Posterior cingulate gyrus (tissue), 11 donors: ENCODE measurements around the gene PPM1H.
"Not testable (repeated sequence)": the region's sequence is repeated elsewhere in the genome, so short reads cannot be mapped to it uniquely, and the experiment has no call there.

Experiments used
- DNase-seq, 10 donors: peaks; one replicate each; pipeline versions ENCODE4 v3.0.0 to v3.0.0-alpha.2; 2020 to 2021; ENCODE audit warnings: mixed read lengths in 3 of 10
- intact Hi-C: fragments of 100-400 bp; cut with DNase I; formaldehyde crosslinking; loops from one replicate; pipeline ENCODE4 v1.15.1; 2023

The PPM1H gene

GRCh38 chr12:62749586-62749985, 185.4 kb downstream of the PPM1H start:
- intact Hi-C loops, result no loop called here
- no peak for DNase-seq

DNA sequence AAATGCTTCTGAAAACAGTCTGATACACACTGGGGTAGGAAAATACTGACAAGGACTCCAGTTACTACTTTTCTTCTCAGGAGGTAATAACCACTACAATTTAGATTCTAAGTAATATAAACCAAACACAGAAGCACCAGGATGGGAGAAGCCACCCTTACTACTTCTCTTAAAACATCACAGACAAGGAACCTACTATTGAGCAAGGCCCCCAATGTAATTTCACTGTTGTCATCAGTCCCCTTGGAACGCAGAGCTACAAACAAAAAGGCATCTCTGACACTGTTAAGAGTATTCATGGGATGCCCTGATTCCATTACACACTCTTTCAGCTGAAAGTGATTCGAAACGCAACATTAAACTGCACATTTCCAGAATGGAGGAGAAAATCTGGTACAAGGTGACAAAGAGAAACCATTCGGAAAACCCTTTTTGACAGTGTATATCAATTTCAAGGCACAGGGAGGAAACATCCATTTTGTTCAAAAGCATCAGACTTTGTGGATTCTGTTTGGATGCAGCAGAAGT, 185.9 kb downstream of the PPM1H start:
- no peak for DNase-seq
- intact Hi-C loops, result no loop called here

DNA sequence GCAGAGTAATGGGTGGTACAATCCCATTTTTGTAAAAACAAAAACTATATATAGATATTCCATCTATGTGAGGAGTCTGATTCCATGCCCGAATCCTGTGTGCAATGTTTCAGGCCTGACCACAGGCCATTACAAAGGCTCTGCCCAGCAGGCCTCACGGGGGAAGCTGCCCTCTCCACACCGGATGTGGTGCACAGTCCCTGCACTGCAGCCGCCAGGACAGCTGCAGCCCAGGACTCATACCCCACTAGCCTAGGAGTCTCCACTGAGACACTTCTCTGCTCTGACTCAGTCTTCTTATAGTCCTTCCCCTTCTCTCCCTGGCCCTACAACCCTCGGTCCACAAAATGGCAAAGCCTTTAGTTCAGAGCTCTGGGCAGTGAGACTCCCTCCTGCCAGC, 190.4 kb downstream of the PPM1H start:
- peak in 1 of 10 donors; percentile 22 for DNase-seq
- intact Hi-C loops, result no loop called here

DNA sequence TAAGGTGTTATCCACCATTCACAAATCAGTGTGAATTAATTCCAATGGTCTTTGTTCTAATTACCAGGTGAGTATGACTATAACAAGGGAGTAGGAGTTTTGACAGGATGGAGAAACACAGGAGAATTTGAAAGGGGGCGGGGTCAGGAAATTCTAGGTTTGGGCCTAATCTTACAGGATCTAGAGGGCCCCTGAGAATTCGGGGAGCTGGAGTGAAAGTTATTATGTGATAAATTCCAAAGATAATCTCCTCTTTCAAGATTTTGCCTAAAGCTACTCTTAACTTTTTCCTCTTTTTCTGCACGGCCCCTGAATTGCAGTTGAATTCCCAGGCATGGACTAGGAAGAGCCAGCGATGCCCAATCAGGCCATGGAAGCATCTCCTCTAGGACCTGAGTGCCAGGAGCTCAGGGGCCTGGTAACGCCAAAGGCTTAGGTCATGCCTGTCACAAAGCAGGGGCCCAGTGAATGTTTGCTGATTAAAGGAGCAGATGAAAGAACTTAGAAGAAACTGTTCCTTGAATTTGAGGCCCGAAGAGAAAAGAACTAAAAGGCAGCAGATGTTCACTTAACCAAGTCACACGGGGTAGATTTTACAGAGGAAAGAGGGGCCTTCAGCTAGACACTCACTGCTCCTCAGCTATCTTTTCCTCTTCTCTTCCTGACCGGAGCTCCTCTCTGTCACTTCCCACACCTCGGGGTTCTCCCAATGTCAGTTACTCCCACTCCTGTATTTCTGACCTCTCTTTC, 195.5 kb downstream of the PPM1H start:
- intact Hi-C loops, result no loop called here
- DNase-seq, result no peak

DNA sequence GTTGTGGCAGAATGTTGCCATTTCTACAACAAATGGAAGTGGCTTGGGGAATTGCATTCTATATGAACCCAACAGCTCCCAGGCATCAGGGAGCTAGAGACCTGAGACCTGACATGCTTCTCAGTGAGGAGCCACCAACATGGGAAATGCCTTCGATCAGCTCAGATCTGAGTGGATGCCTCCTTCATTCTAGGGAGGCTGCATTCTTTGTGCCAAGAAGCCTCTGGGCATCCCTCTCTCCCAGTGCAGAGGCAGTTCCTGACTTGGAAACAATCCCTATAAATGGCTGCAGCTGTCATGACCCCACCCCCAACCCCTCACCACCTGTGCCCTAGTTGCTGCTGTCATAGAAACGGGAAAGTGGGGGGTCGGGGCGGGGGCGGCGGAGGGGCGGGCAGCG, 196.3 kb downstream of the PPM1H start:
- DNase-seq, result no peak
- intact Hi-C loops, result no loop called here

DNA sequence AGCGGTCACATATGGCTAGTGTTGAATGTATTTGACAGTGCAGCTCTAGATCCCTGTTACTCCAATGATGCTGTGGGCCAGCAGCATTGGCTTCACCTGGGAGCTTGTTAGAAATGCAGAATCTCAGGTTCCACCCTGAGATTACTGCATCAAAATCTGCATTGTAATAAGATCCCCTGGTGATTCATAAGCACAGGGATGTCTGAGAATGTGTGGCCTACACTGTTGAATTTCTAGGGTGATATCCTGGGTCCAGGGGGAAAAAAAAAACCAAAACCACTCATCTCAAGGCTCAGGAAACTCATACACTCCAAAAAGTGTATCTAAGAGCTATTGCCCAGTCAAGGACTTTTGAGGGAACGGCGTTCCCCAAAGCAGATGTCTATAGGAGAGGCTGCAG, 196.8 kb downstream of the PPM1H start:
- intact Hi-C loops, result no loop called here

DNA sequence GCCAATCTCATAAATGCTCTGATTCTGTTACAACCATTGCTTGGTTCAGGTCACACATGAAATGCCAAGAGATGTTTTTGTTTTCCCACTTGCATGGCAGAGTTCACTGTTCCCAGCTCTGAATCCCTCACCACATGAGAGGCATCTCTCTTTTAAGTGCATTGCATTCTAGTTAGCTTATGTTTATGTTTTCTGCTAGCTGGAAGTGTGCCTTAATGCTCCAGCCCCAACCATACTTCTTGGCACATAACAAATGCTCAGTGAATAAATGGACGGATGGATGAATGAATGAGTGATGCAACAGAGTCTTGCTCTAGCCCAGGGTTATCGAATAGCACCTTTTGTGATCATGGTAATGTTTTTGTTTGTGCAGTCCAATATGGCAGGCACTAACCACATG, 197.3 kb downstream of the PPM1H start:
- DNase-seq, result no peak
- intact Hi-C loops, result no loop called here

More for the DNA sequence above, 196.8 kb downstream of the PPM1H start:
- DNase-seq, result no peak

GRCh38 chr12:62737188-62737587, 197.8 kb downstream of the PPM1H start:
- intact Hi-C loops, result no loop called here
- peak in 2 of 10 donors; percentile 22 to 80 for DNase-seq

DNA sequence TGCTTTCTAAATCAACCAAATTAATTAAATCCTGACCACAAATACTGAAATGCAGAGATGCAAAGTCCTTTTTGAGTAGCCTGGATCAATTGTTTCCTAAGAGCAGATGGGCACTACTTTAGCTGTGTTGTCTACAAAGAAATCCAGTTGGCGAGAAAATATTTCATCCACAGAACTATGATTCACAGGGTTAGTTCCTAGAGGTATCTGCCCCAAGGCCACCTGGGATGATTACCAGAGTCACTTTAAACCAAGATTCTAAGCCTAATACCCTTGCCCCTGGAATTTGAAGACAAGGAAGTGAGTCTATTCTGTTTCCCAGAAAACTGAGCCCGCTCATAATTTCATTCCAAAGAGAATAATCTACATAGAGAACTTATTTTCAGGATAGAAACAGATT, 198.4 kb downstream of the PPM1H start:
- intact Hi-C loops, result no loop called here
- DNase-seq, result no peak

DNA sequence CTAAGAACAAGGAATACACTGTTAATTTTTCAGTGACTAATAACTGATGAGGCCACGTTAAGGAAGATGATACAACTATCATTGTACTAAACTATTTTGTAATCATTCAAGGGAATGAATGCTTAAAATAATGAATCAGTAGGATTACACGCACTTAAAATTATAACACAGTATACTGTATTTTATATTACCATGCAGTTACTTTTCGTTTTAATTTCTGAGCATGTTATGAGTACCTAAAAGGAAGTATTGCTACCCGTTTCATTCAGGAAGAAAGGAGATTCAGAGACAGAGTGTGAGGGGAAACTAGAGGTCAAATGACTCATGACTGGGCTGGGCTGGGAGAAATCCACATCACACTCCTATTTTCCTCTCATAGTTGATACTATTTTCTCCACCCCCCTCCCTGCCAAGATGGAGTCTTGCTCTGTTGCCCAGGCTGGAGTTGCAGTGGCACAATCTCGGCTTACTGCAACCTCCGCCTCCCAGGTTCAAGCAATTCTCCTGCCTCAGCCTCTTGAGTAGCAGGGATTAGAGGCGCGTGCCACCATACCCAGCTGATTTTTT, 202.0 kb downstream of the PPM1H start:
- intact Hi-C loops, result no loop called here
- DNase-seq, result no peak

GRCh38 chr12:62731055-62731820, 203.7 kb downstream of the PPM1H start:
- intact Hi-C loops, result no loop called here
- DNase-seq, result peak in 1 of 10 donors; percentile 74

DNA sequence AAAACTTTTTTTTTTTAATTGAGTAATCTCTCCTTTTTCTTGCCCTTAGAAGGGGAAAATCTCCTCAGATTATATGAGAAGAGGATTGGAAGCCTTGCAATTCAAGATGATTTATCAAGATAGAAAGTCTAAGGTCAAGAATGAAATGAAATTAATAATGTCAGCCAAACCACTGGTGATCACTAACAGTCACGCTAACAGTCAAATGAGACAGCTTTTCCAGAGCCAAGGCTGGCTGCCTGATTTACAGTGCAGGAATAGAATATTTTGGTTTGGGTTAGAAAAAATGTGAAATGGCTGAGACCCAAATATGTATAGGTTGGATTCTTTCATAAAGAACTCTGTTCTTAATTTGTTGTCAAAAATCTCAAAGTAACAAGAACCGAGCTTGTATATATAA, 204.3 kb downstream of the PPM1H start:
- no peak for DNase-seq
- intact Hi-C loops, result no loop called here

DNA sequence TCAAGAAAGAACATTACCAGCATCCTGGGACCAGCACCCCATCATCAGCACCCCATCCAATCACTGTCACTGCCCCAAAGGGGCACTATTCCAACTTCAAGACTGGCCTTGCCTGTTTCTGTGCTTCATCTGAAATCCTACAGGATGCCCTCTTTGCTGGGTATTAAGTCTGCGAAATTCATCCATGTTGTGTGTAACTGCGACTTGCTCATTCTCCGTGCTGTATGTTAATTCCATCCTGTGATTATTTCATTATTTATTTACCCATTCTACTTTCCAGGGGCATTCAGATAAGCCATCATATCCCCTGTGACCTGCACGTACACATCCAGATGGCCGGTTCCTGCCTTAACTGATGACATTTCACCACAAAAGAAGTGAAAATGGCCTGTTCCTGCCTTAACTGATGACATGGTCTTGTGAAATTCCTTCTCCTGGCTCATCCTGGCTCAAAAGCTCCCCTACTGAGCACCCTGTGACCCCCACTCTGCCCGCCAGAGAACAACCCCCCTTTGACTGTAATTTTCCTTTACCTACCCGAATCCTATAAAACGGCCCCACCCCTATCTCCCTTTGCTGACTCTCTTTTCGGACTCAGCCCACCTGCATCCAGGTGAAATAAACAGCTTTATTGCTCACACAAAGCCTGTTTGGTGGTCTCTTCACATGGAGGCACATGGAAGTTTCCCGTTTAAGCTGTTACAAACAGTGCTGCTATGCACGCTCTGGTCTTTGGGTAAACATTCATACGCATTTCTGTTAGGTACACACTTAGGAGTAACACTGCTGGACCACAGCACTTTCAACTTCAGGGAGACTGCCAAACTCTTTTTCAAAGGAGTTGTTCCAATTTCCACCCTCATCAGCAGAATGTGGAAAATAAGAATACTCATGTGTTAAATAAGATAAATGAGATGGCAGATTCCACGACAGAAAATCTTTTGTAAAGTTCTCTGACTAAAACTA, 205.1 kb downstream of the PPM1H start:
- intact Hi-C loops, DNase-seq: not testable (repeated sequence)

DNA sequence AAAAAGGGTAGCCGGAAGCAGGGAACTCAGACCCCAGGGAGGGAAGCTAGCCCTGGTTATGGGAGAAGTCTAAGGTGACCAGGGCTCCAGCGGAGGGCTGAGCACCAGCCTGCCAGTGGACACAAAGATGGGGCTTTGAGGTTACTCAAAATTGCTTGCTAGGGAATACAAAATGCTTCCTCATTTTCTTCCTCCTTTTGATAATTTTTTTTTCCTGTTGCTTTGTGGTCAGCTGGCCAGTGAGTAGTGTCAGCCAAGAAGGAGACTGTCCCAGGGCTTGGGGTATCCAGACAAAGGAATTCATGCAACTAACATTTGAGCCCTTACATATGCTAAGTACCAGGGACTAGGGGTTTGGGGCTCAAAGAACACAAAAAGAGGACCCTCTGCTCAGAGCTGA, 206.2 kb downstream of the PPM1H start:
- no peak for DNase-seq
- intact Hi-C loops, result no loop called here

DNA sequence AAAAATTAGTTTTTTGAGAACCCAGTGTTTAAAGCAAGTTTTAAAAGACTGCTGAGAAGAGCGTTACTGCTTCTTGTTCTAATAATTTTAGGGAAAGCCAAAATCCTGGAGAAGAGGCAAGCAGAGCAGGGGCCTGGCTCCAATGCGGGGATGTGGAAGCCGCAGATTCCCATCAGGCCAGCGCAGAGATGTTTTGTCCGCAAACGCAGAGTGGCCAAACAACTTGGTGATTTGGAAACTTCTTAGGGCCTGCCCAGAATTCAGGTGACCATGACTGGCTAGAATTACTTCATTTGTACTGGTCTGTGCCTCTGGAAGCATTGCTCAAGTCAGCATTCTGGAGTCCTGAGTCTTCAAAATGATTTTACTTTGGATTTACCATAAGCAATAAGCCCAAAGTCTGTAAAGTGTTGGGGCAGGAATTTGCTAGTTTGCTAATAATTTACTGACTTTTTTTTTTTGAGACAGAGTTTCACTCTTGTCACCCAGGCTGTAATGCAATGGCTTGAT, 208.4 kb downstream of the PPM1H start:
- no peak for DNase-seq
- intact Hi-C loops, result no loop called here

DNA sequence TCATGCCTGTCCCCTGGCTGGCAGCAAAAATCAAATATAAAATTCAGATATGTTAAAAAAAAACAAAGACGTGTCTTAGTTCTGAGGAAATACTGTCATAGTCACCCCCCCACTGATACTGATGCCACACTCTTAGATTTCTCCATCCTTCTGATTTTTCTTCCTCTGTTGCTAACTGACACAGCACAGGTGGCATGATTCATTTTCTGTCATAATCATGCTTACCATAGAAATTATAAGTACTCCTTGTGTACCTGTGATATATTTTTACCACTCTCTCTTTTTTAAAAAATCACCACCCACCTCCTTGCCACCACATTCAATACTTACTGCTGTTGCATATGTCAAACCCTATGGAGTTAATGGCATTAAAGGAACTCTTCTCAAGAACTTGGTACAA, 209.2 kb downstream of the PPM1H start:
- DNase-seq, result no peak
- intact Hi-C loops, result no loop called here

DNA sequence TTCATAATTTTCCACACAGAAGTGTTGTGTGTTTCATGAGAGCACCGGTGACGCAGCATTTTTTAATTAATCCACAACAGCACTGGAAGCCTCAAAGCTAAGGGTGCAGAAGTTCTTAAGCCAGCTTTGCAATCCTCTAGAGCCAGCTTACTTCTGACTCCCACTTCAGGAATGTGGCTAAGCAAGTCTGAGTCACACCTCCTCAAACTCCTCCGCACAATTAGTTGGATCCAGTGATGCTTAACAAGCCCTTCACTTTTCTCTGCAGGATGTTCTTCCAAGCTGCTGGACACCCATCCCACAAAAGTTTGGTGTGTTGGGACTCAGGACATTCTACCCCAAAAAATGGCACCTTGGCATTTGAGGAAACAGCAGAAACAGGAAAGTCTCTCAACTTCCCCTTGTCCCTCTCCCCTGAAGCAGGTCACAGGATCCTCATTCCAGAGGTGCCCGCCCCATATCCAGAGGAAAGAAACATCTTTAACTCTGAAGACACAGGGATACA, 210.0 kb downstream of the PPM1H start:
- no peak for DNase-seq
- intact Hi-C loops, result no loop called here

DNA sequence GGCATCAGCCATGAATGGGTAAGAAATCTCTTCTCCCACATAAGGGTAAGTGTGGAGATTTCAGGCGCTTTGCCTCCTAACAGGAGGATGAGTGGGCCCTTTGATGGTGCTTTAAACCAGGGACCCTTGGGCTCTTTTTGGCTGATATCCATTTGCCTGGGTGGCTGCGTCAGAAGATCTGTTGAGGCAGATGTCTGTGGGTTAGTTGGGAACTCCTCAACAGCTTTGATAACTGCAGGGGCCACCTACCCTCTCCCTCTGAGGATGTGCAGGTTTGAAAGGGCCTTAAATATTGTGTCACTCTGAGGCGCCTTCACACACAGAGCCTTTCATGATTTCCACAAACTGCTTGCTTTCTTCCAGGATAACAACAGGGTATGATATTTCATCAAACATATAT, 210.7 kb downstream of the PPM1H start:
- DNase-seq, result no peak
- intact Hi-C loops, result no loop called here

- intact Hi-C loops, result no loop called here
- peak in 1 of 10 donors; percentile 21 for DNase-seq
Observed at GRCh38 chr12:62722971-62723680, 211.8 kb downstream of the PPM1H start.
